ENCODE data around the gene NUAK2.
"Not testable (repeated sequence)": the region's sequence is repeated elsewhere in the genome, so short reads cannot be mapped to it uniquely, and the experiment has no call there.

Gene NUAK2

GRCh38 chr1:205284420-205285144 is 37.0 kb downstream of the NUAK2 start:
- H3K36me3 ChIP-seq (ENCODE audit: insufficient read depth, low read length), result no peaks in the 10 kb centered on the region
- no peaks in the 10 kb centered on the region for H3K9me3 ChIP-seq (ENCODE audit: low read length)
- no peak for TF ChIP-seq EZH2 (IDR thresholded peaks at IDR 0.05; ENCODE audit: borderline replicate concordance, low read length)
- TF ChIP-seq, protein P1, sequence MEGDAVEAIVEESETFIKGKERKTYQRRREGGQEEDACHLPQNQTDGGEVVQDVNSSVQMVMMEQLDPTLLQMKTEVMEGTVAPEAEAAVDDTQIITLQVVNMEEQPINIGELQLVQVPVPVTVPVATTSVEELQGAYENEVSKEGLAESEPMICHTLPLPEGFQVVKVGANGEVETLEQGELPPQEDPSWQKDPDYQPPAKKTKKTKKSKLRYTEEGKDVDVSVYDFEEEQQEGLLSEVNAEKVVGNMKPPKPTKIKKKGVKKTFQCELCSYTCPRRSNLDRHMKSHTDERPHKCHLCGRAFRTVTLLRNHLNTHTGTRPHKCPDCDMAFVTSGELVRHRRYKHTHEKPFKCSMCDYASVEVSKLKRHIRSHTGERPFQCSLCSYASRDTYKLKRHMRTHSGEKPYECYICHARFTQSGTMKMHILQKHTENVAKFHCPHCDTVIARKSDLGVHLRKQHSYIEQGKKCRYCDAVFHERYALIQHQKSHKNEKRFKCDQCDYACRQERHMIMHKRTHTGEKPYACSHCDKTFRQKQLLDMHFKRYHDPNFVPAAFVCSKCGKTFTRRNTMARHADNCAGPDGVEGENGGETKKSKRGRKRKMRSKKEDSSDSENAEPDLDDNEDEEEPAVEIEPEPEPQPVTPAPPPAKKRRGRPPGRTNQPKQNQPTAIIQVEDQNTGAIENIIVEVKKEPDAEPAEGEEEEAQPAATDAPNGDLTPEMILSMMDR (IDR thresholded peaks at IDR 0.05; ENCODE audit: low read length), result no peak
- no peaks in the 10 kb centered on the region for H4K20me1 ChIP-seq (ENCODE audit: insufficient read depth, low read length)
- no peaks in the 10 kb centered on the region for H3K79me2 ChIP-seq (ENCODE audit: insufficient read depth, low read length)
- peak overlapping the region; percentile 92 for H3K9ac ChIP-seq (ENCODE audit: low read length)
- peak overlapping the region; percentile 62 for H3K4me3 ChIP-seq (ENCODE audit: low read depth, low read length, poor library complexity, severe bottlenecking)
- peak overlapping the region; percentile 100 for H3K27ac ChIP-seq (ENCODE audit: low read depth, low read length, poor library complexity, severe bottlenecking)
- no peaks in the 10 kb centered on the region for H3K9me2 ChIP-seq (ENCODE audit: low read depth, low read length)
- H3K27me3 ChIP-seq (ENCODE audit: insufficient read depth, low read length), result no peaks in the 10 kb centered on the region
- no peak overlapping the region for H2AFZ ChIP-seq (ENCODE audit: low read length)
- H3K4me2 ChIP-seq (ENCODE audit: low read length), result peak overlapping the region; percentile 88
- peaks cover 82% of the 10 kb centered on the region for H3K4me1 ChIP-seq (ENCODE audit: insufficient read depth, low read length, severe bottlenecking)
- H3F3A ChIP-seq (ENCODE audit: insufficient read depth, low read length), result peaks cover 10% of the 10 kb centered on the region

DNA sequence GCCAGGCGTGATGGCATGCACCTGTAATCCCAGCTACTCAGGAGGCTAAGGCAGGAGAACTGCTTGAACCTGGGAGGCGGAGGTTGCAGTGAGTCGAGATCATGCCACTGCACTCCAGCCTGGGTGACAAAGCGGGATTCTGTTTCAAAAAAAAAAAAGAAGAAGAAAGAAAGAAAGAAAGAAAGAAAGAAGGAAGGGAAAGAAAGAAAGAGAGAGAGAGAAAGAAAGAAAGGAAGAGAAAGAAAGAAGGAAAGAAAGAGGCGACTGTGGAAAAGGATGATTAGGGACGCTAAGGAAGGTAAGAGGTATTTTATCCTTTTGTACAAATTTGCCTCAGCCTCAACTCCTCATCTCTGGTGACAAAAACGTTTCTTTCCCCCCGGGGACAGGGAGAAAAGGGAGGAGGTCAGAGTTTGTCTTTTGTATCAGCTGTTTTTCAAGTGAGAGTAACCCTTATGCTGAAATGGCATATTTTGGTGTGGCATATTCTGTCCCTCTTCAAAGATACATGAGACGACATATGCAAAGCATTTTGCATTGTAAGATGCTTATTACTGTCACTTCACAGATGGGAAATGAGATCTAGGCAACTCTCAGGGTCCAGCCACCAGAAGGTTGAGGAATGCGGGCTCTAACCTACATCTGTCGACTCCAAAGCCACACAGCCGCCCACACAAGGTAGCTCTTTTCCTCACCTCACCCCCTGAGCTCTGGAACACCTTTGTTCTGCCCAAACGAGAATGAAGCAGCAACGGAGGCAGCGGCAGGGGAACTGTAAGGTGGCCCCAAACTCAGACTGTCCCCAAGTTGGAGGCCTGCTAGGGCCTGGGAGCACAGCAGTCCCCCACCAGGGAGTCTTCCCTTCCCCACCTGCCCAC is 38.0 kb downstream of the NUAK2 start:
- peak overlapping the region; percentile 62 for H3K4me3 ChIP-seq (ENCODE audit: low read depth, low read length, poor library complexity, severe bottlenecking)
- H3K9me3 ChIP-seq (ENCODE audit: low read length), result no peaks in the 10 kb centered on the region
- H3K79me2 ChIP-seq (ENCODE audit: insufficient read depth, low read length), result no peaks in the 10 kb centered on the region
- peak overlapping the region; percentile 100 for H3K27ac ChIP-seq (ENCODE audit: low read depth, low read length, poor library complexity, severe bottlenecking)
- H3K9me2 ChIP-seq (ENCODE audit: low read depth, low read length), result no peaks in the 10 kb centered on the region
- no peaks in the 10 kb centered on the region for H3K36me3 ChIP-seq (ENCODE audit: insufficient read depth, low read length)
- peaks cover 77% of the 10 kb centered on the region for H3K4me1 ChIP-seq (ENCODE audit: insufficient read depth, low read length, severe bottlenecking)
- H3K27me3 ChIP-seq (ENCODE audit: insufficient read depth, low read length), result no peaks in the 10 kb centered on the region
- H3F3A ChIP-seq (ENCODE audit: insufficient read depth, low read length), result peaks cover 10% of the 10 kb centered on the region
- H2AFZ ChIP-seq (ENCODE audit: low read length), result no peak overlapping the region
- H3K9ac ChIP-seq (ENCODE audit: low read length), result peak overlapping the region; percentile 92
- TF ChIP-seq, protein P1 (IDR thresholded peaks at IDR 0.05; ENCODE audit: low read length), result no peak
- TF ChIP-seq EZH2 (IDR thresholded peaks at IDR 0.05; ENCODE audit: borderline replicate concordance, low read length), result no peak
- peak overlapping the region; percentile 88 for H3K4me2 ChIP-seq (ENCODE audit: low read length)
- no peaks in the 10 kb centered on the region for H4K20me1 ChIP-seq (ENCODE audit: insufficient read depth, low read length)

DNA sequence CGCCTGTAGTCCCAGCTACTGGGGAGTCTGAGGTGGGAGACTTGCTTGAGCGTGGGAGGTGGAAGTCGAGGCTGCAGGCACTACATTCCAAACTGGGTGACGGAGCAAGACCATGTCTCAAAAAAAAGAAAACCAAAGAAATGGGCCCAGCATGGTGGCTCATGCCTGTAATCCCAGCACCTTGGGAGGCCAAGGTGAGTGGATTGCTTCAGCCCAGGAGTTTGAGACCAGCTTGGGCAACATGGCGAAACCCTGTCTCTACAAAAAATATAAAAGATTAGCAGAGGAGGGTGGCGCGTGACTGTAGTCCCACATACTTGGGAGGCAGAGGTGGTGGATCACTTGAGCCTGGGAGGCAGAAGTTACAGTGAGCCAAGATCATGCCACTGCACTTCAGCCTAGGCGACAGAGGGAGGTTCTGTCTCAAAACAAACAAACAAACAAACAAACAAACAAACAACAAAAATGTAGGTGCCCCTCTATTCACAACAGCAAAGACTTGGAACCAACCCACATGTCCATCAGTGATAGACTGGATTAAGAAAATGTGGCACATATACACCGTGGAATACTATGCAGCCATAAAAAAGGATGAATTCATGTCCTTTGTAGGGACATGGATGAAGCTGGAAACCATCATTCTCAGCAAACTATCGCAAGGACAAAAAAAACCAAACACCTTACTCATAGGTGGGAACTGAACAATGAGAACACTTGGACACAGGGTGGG is 40.7 kb downstream of the NUAK2 start:
- peak overlapping the region; percentile 88 for H3K27ac ChIP-seq (ENCODE audit: low read depth, low read length, poor library complexity, severe bottlenecking)
- not testable (repeated sequence) for H3K9me2 ChIP-seq (ENCODE audit: low read depth, low read length); H4K20me1 ChIP-seq (ENCODE audit: insufficient read depth, low read length); H3K27me3 ChIP-seq (ENCODE audit: insufficient read depth, low read length); H2AFZ ChIP-seq (ENCODE audit: low read length); H3K4me3 ChIP-seq (ENCODE audit: low read depth, low read length, poor library complexity, severe bottlenecking); H3K9me3 ChIP-seq (ENCODE audit: low read length); H3K36me3 ChIP-seq (ENCODE audit: insufficient read depth, low read length); H3K79me2 ChIP-seq (ENCODE audit: insufficient read depth, low read length); H3F3A ChIP-seq (ENCODE audit: insufficient read depth, low read length)
- peak overlapping the region; percentile 27; the same call in 1 of the 2 replicates for H3K9ac ChIP-seq (ENCODE audit: low read length)
- H3K4me2 ChIP-seq (ENCODE audit: low read length), result peak overlapping the region; percentile 8; the same call in 1 of the 2 replicates
- peaks cover 66% of the 10 kb centered on the region for H3K4me1 ChIP-seq (ENCODE audit: insufficient read depth, low read length, severe bottlenecking)

Data from OCI-LY1 (cell line).